H9 (cell line): ENCODE results near the gene S1PR3. TPM values are rescaled to one million over a fixed set of nuclear protein-coding genes. Genes with fewer than 3 reads are reported as not detected.

ENCODE experiments used
- DNase-seq: peaks from one replicate; pipeline ENCODE4 v3.0.0-alpha.2; 2017
- H2AFZ ChIP-seq: one replicate; pipeline ENCODE4 v1.6.1; 2013; ENCODE audit warnings: mild to moderate bottlenecking, low read length, control low read depth, moderate library complexity
- H2AK5ac ChIP-seq: 2 replicates; pipeline ENCODE4 v1.6.1; 2013; ENCODE audit warnings: low read length, control low read depth, mixed read lengths; ENCODE audit not compliant: insufficient read length
- H2BK120ac ChIP-seq: one replicate; pipeline ENCODE4 v1.6.1; 2013; ENCODE audit warnings: low read depth, mild to moderate bottlenecking, low read length, control low read depth, inconsistent platforms; ENCODE audit not compliant: poor library complexity, severe bottlenecking
- H2BK12ac ChIP-seq: 2 replicates; pipeline ENCODE4 v1.6.1; 2013; ENCODE audit warnings: low read length, control low read depth, mixed read lengths, low read depth; ENCODE audit not compliant: insufficient read length
- H2BK15ac ChIP-seq: 2 replicates; pipeline ENCODE4 v1.6.1; 2013; ENCODE audit warnings: low read depth, low read length, control low read depth
- H2BK20ac ChIP-seq: one replicate; pipeline ENCODE4 v1.6.1; 2013; ENCODE audit warnings: low read depth, mild to moderate bottlenecking, low read length, control low read depth, inconsistent platforms; ENCODE audit not compliant: poor library complexity, severe bottlenecking
- H2BK5ac ChIP-seq: 2 replicates; pipeline ENCODE4 v1.6.1; 2013; ENCODE audit warnings: low read length, control low read depth, mixed read lengths; ENCODE audit not compliant: insufficient read length
- H3K14ac ChIP-seq: 2 replicates; pipeline ENCODE4 v1.6.1; 2013; ENCODE audit warnings: low read length, control low read depth; ENCODE audit not compliant: insufficient read depth
- H3K18ac ChIP-seq: 2 replicates; pipeline ENCODE4 v1.6.1; 2013; ENCODE audit warnings: low read depth, mild to moderate bottlenecking, mixed read lengths, low read length, control low read depth; ENCODE audit not compliant: insufficient read length
- H3K23ac ChIP-seq: 2 replicates; pipeline ENCODE4 v1.6.1; 2013; ENCODE audit warnings: low read length, control low read depth, mixed read lengths, low read depth; ENCODE audit not compliant: insufficient read length
- H3K23me2 ChIP-seq: 2 replicates; pipeline ENCODE4 v1.6.1; 2013; ENCODE audit warnings: low read depth, mild to moderate bottlenecking, mixed read lengths, low read length, control low read depth; ENCODE audit not compliant: insufficient read length, poor library complexity, severe bottlenecking
- H3K27ac ChIP-seq: 2 replicates; pipeline ENCODE4 v1.5.1; 2013; ENCODE audit warnings: low read length, control low read depth, mixed read lengths, low read depth; ENCODE audit not compliant: insufficient read length
- H3K27me3 ChIP-seq: 2 replicates; pipeline ENCODE4 v1.6.1; 2013; ENCODE audit warnings: low read length, control low read depth, inconsistent platforms; ENCODE audit not compliant: insufficient read depth
- H3K4ac ChIP-seq: 2 replicates; pipeline ENCODE4 v1.6.1; 2013; ENCODE audit warnings: low read depth, mild to moderate bottlenecking, control low read depth, inconsistent platforms, low read length, moderate library complexity
- H3K4me1 ChIP-seq: 2 replicates; pipeline ENCODE4 v1.6.1; 2013; ENCODE audit warnings: low read length, control low read depth, inconsistent platforms; ENCODE audit not compliant: insufficient read depth
- H3K4me2 ChIP-seq: 2 replicates; pipeline ENCODE4 v1.6.1; 2013; ENCODE audit warnings: low read length, control low read depth, mixed read lengths; ENCODE audit not compliant: insufficient read length, insufficient read depth
- H3K56ac ChIP-seq: 2 replicates; pipeline ENCODE4 v1.6.1; 2013; ENCODE audit warnings: low read depth, mild to moderate bottlenecking, mixed read lengths, low read length, control low read depth; ENCODE audit not compliant: insufficient read length
- H3K79me1 ChIP-seq: 2 replicates; pipeline ENCODE4 v1.6.1; 2013; ENCODE audit warnings: low read depth, mild to moderate bottlenecking, moderate library complexity, low read length, control low read depth, inconsistent platforms; ENCODE audit not compliant: insufficient read depth, poor library complexity, severe bottlenecking
- H3K79me2 ChIP-seq: 2 replicates; pipeline ENCODE4 v1.6.1; 2013; ENCODE audit warnings: low read length, control low read depth, inconsistent platforms; ENCODE audit not compliant: insufficient read depth
- H3K9ac ChIP-seq: 2 replicates; pipeline ENCODE4 v1.6.1; 2013; ENCODE audit warnings: low read length, control low read depth, mixed read lengths; ENCODE audit not compliant: insufficient read length; ENCODE audit errors: extremely low read depth
- H3K9me3 ChIP-seq: one replicate; pipeline ENCODE4 v1.6.1; 2013; ENCODE audit warnings: low read depth, low read length, inconsistent platforms; ENCODE audit not compliant: control insufficient read depth
- H3T11ph ChIP-seq: one replicate; pipeline ENCODE4 v1.6.1; 2013; ENCODE audit warnings: mild to moderate bottlenecking, low read length, control low read depth, inconsistent platforms
- H4K20me1 ChIP-seq: one replicate; pipeline ENCODE4 v1.6.1; 2013; ENCODE audit not compliant: control insufficient read depth, insufficient read length, insufficient read depth
- H4K5ac ChIP-seq: 2 replicates; pipeline ENCODE4 v1.6.1; 2013; ENCODE audit warnings: low read depth, mild to moderate bottlenecking, mixed read lengths, low read length, control low read depth; ENCODE audit not compliant: insufficient read length
- H4K8ac ChIP-seq: replicated peaks from 2 replicates; pipeline ENCODE4 v1.6.1; 2013; ENCODE audit warnings: low read length, control low read depth, mixed read lengths, low read depth; ENCODE audit not compliant: insufficient read length
- H4K91ac ChIP-seq: 2 replicates; pipeline ENCODE4 v1.6.1; 2013; ENCODE audit warnings: low read depth, mild to moderate bottlenecking, moderate library complexity, mixed read lengths, low read length, control low read depth; ENCODE audit not compliant: insufficient read length
- H3K27ac Mint-ChIP-seq, 3 experiments: 2 replicates in 2 of 3; 3 replicates in 1 of 3; pipeline ENCODE4 v1.8.0; 2020 to 2021; ENCODE audit warnings: mixed read lengths in 3 of 3, mild to moderate bottlenecking in 1 of 3, moderate library complexity in 1 of 3
- H3K27me3 Mint-ChIP-seq: 2 replicates; pipeline ENCODE4 v1.8.0; 2021; ENCODE audit warnings: low read depth, mild to moderate bottlenecking, moderate library complexity, mixed read lengths
- H3K36me3 Mint-ChIP-seq, 3 experiments: 2 replicates in 2 of 3; 3 replicates in 1 of 3; pipeline ENCODE4 v1.8.0; 2020 to 2021; ENCODE audit warnings: low read depth in 3 of 3, mixed read lengths in 3 of 3; ENCODE audit not compliant: insufficient read depth in 1 of 3
- H3K4me1 Mint-ChIP-seq, 2 experiments: 2 replicates each; pipeline ENCODE4 v1.8.0; 2020; ENCODE audit warnings: mixed read lengths in 2 of 2
- H3K4me3 Mint-ChIP-seq, 2 experiments: 2 replicates in 1 of 2; 3 replicates in 1 of 2; pipeline ENCODE4 v1.8.0; 2020 to 2021; ENCODE audit warnings: mild to moderate bottlenecking in 2 of 2, mixed read lengths in 2 of 2, moderate library complexity in 1 of 2
- H3K9me3 Mint-ChIP-seq, 2 experiments: 2 replicates in 1 of 2; 3 replicates in 1 of 2; pipeline ENCODE4 v1.8.0; 2020; ENCODE audit warnings: mild to moderate bottlenecking in 2 of 2, mixed read lengths in 2 of 2, moderate library complexity in 1 of 2
- CTCF ChIP-seq: fragments of 200-600 bp; sonication (generic); conservative IDR thresholded peaks from 3 replicates; pipeline ENCODE4 v1.8.0; 2021; ENCODE audit warnings: antibody characterized with exemption, mild to moderate bottlenecking
- WGBS: extraction: QIAGEN DNeasy Blood & Tissue Kit; methylation state at CpG from one replicate; pipeline ENCODE4 v1.1.7; 2013; ENCODE audit warnings: missing lambda C conversion rate, low lambda C conversion rate, mixed read lengths; ENCODE audit not compliant: insufficient read length; ENCODE audit errors: extremely low coverage; 5-methylcytosine and 5-hydroxymethylcytosine counted together
- total RNA-seq: library from RNA; stranded (reverse); gene quantifications from 2 replicates; pipeline ENCODE4 v1.2.1, GENCODE V29; 2021

The S1PR3 gene
- total RNA-seq, 1 experiment from 2014 or later = 3.3 TPM

GRCh38 chr9:89047667-89048066 is 56.4 kb downstream of the S1PR3 start:
- no CpG with 5 or more reads among the region's 4 CpGs for WGBS
- Histone ChIP-seq H2BK12ac (no peak overlapping the region), H2BK20ac (no peak overlapping the region), H2AK5ac (no peak overlapping the region), H3K4me2 (no peak overlapping the region), H3K27me3 (no peaks in the 10 kb centered on the region), H3K9me3 (no peaks in the 10 kb centered on the region), H2BK5ac (no peak overlapping the region), H3K79me2 (no peaks in the 10 kb centered on the region), H3K4me1 (no peaks in the 10 kb centered on the region), H3K56ac (no peak overlapping the region), H3K14ac (no peak overlapping the region), H2BK15ac (no peak overlapping the region), H4K8ac (no peak overlapping the region), H3T11ph (no peak overlapping the region), H3K27ac (no peak overlapping the region), H2AFZ (no peak overlapping the region), H2BK120ac (no peak overlapping the region), H4K91ac (no peak overlapping the region), H3K23ac (no peak overlapping the region), H3K18ac (no peak overlapping the region), H3K4ac (no peak overlapping the region), H3K79me1 (no peaks in the 10 kb centered on the region), H4K5ac (no peak overlapping the region), H4K20me1 (no peaks in the 10 kb centered on the region), H3K9ac (no peak overlapping the region), H3K23me2 (no peaks in the 10 kb centered on the region)
- Mint-ChIP-seq H3K4me1 (peaks cover 0 to 4% of the 10 kb centered on the region in 2 experiments; a peak in 1 of 4 replicates), H3K27me3 (no peaks in the 10 kb centered on the region), H3K9me3 (no peaks in the 10 kb centered on the region), H3K27ac (no peak overlapping the region), H3K4me3 (no peak overlapping the region), H3K36me3 (no peaks in the 10 kb centered on the region)
- TF ChIP-seq CTCF = no peak
- no peak for DNase-seq
